ENCODE data around the gene CDIPT. TPM values are rescaled to one million over a fixed set of nuclear protein-coding genes. Genes with fewer than 3 reads are reported as not detected.
A peak's percentile ranks its signal among the peaks of the same experiment; 100 is the strongest.

CDIPT gene
- total RNA-seq, 1 donor from 2014 or later: 68.6 TPM

DNA sequence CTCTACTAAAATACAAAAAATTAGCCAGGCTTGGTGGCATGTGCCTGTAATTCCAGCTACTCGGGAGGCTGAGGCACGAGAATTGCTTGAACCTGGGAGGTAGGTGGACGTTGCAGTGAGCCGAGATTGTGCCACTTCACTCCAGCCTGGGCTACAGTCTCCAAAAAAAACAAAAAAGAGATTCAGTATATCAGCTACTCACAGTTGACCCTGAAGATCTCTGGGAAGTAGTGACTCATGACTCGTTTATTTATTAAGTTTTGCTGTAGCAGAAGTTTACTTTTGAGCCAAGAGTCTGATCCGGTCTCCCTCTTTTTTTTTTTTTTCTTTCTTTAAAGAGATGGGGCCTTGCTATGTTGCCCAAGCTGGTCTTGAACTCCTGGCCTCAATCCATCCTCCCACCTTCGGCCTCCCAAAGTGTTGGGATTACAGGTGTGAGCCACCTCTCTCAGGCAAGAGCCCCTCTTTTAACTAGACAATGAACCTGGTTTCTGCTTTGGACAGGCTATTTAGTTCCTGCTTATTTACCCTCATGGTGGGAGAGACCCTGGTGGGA lies 38.4 kb downstream of the CDIPT start:
- no peaks in the 10 kb centered on the region for H3K27me3 ChIP-seq (ENCODE audit: low read depth)
- H3K4me3 ChIP-seq: peak overlapping the region; percentile 21
- H3K27ac ChIP-seq (replicated peaks): peak overlapping the region; percentile 87
- H3K9me3 ChIP-seq (replicated peaks): no peaks in the 10 kb centered on the region
- no peak for TF ChIP-seq CTCF (IDR thresholded peaks at IDR 0.05; ENCODE audit: borderline replicate concordance)
- H3K4me1 ChIP-seq: peaks cover 88% of the 10 kb centered on the region
- DNase-seq: no peak
- intact Hi-C loops (cut with micrococcal nuclease): no loop called here
- H3K36me3 ChIP-seq: peaks cover under 1% of the 10 kb centered on the region

DNA sequence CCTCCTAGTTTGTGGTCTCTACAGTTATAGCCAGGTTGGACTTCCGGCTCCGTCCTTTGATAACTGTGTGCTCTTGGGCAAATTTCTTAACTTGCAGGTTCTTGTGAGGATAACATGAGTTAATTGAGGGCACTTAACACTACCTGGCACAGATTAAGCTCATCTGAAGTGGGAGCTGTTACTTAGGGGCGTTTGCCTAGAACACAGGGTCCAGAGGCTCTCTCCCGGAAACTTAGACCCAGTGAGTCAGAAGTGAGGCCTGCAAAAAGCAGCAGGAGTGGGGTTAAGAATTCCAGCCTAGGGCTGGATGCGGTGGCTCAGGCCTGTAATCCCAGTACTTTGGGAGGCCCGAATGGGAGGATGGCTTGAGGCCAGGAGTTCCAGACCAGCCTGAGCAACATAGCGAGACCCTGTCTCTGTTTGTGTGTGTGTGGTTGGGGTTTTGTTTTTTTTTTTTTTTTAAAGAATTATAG lies 41.3 kb downstream of the CDIPT start:
- H3K27ac ChIP-seq (replicated peaks): peak overlapping the region; percentile 87
- intact Hi-C loops (cut with micrococcal nuclease): no loop called here
- peaks cover 92% of the 10 kb centered on the region for H3K4me1 ChIP-seq
- peaks cover 22% of the 10 kb centered on the region for H3K36me3 ChIP-seq
- no peaks in the 10 kb centered on the region for H3K9me3 ChIP-seq (replicated peaks)
- peak overlapping the region; percentile 81 for H3K4me3 ChIP-seq
- no peak for TF ChIP-seq CTCF (IDR thresholded peaks at IDR 0.05; ENCODE audit: borderline replicate concordance)
- no peaks in the 10 kb centered on the region for H3K27me3 ChIP-seq (ENCODE audit: low read depth)
- no peak for DNase-seq

DNA sequence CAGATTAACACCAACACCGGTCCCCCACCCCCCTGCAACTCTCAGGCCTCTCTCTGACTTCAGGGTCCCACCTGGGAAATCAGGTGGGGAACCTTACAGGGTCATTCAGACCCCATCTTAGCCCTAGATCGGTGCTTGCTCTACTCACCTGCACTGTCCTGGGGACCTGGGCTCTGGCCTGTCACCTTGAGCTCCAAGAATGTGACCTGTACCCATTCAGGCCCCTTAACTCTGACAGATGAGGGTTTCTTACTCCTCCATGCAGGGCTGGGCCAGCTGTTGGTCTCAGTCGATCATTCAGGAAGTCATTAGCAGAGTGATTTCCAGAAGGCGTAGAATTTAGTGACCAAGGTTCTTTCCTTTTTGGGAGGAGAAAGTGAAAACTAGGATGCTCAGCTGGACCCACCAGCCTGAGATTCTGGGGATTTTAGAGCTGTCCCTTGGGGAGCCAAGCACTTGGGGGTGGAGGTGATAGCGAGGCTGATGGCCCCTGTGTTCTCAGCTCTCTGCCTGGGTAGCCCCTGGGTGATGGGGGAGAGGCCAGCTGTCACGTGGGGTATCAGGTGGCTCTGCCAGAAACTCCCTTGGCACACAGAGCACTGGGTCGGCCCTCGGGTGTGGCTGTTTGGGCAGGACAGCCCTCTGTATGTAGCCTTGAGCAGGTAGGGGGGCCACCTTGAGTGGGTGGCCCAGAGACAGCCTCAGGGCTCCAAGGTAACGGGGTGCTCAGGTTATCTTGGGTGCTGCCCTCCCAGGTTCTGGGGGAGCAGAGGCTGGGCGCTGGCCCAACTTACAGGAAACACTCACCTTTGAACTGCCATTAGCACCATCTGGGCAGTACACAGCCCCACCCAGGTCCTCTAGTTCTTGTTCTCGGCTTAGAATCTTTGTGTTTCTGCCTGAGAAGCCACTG lies 42.0 kb downstream of the CDIPT start:
- peak overlapping the region; percentile 87 for H3K27ac ChIP-seq (replicated peaks)
- peak overlapping the region; percentile 81 for H3K4me3 ChIP-seq
- peaks cover 92% of the 10 kb centered on the region for H3K4me1 ChIP-seq
- intact Hi-C loops (cut with micrococcal nuclease): no loop called here
- no peak for TF ChIP-seq CTCF (IDR thresholded peaks at IDR 0.05; ENCODE audit: borderline replicate concordance)
- H3K36me3 ChIP-seq: peaks cover 22% of the 10 kb centered on the region
- DNase-seq: no peak
- no peaks in the 10 kb centered on the region for H3K9me3 ChIP-seq (replicated peaks)
- no peaks in the 10 kb centered on the region for H3K27me3 ChIP-seq (ENCODE audit: low read depth)

DNA sequence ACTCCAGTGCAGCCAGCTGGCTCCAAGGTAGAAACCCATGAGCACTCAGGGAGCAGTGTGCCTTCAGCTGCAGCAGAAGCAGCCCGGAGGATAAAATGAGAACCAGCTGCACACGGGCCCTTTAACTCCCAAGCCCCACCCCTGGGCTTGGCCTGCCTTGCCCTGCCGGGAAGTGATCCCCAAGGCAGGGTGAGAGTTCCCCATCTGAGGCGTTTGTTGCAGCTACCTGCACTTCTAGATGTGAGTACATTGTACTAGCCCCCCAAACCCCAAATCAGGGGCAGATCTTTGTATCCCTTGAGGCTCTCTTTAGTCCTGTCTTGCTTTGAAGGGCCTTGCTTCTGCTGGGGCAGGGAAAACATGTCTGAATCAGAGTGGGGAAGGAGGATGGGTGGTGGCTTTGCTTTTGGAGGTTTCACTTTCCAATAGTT lies 42.7 kb downstream of the CDIPT start, which contains the start of gene MVP:
Gene MVP (plus strand): TSS at position 192 of the 431 bp plus-strand sequence. CDS start 10,088 bp downstream, outside the sequence.
- Histone ChIP-seq H3K27me3 (ENCODE audit: low read depth) (no peaks in the 10 kb centered on the region), H3K4me3 (peak within 1 kb of the TSS; percentile 81), H3K9me3 (replicated peaks) (no peaks in the 10 kb centered on the region), H3K36me3 (peaks cover 22% of the 10 kb centered on the region), H3K4me1 (peaks cover 87% of the 10 kb centered on the region), H3K27ac (replicated peaks) (peak within 1 kb of the TSS; percentile 87)
- intact Hi-C loops (cut with micrococcal nuclease): no loop called here
- DNase-seq: peak; percentile 67
- TF ChIP-seq CTCF (IDR thresholded peaks at IDR 0.05; ENCODE audit: borderline replicate concordance): no peak

GRCh38 chr16:29819506-29819905 lies 43.5 kb downstream of the CDIPT start:
- H3K27me3 ChIP-seq (ENCODE audit: low read depth): no peaks in the 10 kb centered on the region
- no peaks in the 10 kb centered on the region for H3K9me3 ChIP-seq (replicated peaks)
- peaks cover 86% of the 10 kb centered on the region for H3K4me1 ChIP-seq
- no peak for TF ChIP-seq CTCF (IDR thresholded peaks at IDR 0.05; ENCODE audit: borderline replicate concordance)
- H3K36me3 ChIP-seq: peaks cover 22% of the 10 kb centered on the region
- DNase-seq: no peak
- peak overlapping the region; percentile 87 for H3K27ac ChIP-seq (replicated peaks)
- intact Hi-C loops (cut with micrococcal nuclease): no loop called here
- peak overlapping the region; percentile 81 for H3K4me3 ChIP-seq

Data from left ventricle myocardium inferior (tissue), 1 donor.